Activated T-helper 2 cell treated with anti-CD3 and anti-CD28 coated beads, Interferon-gamma antibody, Interleukin-2, Interleukin-4, amounts not matched to agents 10 μg/mL and 5 μg/mL and 100 μg/mL, durations not matched to agents 14 hours and 24 hours and 36 hours (primary cell): ENCODE measurements around the gene LMNTD1. TPM values are rescaled to one million over a fixed set of nuclear protein-coding genes. Genes with fewer than 3 reads are reported as not detected.

Experiments
- DNase-seq: peaks from one replicate; pipeline ENCODE4 v3.0.0; 2021; ENCODE audit warnings: low spot score
- H3K27ac Mint-ChIP-seq: one replicate; pipeline ENCODE4 v1.8.0; 2021; ENCODE audit warnings: mixed read lengths
- H3K27me3 Mint-ChIP-seq: one replicate; pipeline ENCODE4 v1.8.0; 2021; ENCODE audit warnings: low read depth, mixed read lengths
- H3K36me3 Mint-ChIP-seq: one replicate; pipeline ENCODE4 v1.8.0; 2021; ENCODE audit warnings: low read depth, mixed read lengths
- H3K4me1 Mint-ChIP-seq: one replicate; pipeline ENCODE4 v1.8.0; 2021; ENCODE audit warnings: low read depth, mixed read lengths
- H3K4me3 Mint-ChIP-seq: one replicate; pipeline ENCODE4 v1.8.0; 2021; ENCODE audit warnings: low read depth, mild to moderate bottlenecking, moderate library complexity, mixed read lengths
- H3K9me3 Mint-ChIP-seq: one replicate; pipeline ENCODE4 v1.8.0; 2021; ENCODE audit warnings: mixed read lengths
- intact Hi-C: fragments of 100-400 bp; cut with micrococcal nuclease; formaldehyde crosslinking; loops from one replicate; pipeline ENCODE4 v1.15.1; 2023
- total RNA-seq: library from RNA; stranded (reverse); gene quantifications from 2 replicates; pipeline ENCODE4 v1.2.3, GENCODE V29; 2022

LMNTD1 gene
- total RNA-seq, 1 donor from 2014 or later = not detected

GRCh38 chr12:25533150-25533549 lies 19.9 kb downstream of the LMNTD1 start:
- H3K27me3 Mint-ChIP-seq = peaks cover 2% of the 10 kb centered on the region

GRCh38 chr12:25531502-25532052 lies 21.5 kb downstream of the LMNTD1 start:
- Mint-ChIP-seq H3K36me3 (no peaks in the 10 kb centered on the region), H3K9me3 (no peaks in the 10 kb centered on the region), H3K4me1 (peaks cover 2% of the 10 kb centered on the region), H3K4me3 (no peak overlapping the region), H3K27me3 (peaks cover 2% of the 10 kb centered on the region), H3K27ac (no peak overlapping the region)
- DNase-seq = no peak
- intact Hi-C loops = no loop called here

More at GRCh38 chr12:25533150-25533549, 19.9 kb downstream of the LMNTD1 start:
- Mint-ChIP-seq H3K36me3 (no peaks in the 10 kb centered on the region), H3K9me3 (no peaks in the 10 kb centered on the region), H3K4me3 (no peak overlapping the region), H3K4me1 (no peaks in the 10 kb centered on the region), H3K27ac (no peak overlapping the region)
- DNase-seq = no peak
- intact Hi-C loops = no loop called here

- no peak overlapping the region for H3K4me3 Mint-ChIP-seq
- peaks cover 2% of the 10 kb centered on the region for H3K27me3 Mint-ChIP-seq
- H3K27ac Mint-ChIP-seq = no peak overlapping the region
- DNase-seq = no peak
- H3K36me3 Mint-ChIP-seq = no peaks in the 10 kb centered on the region
- H3K9me3 Mint-ChIP-seq = no peaks in the 10 kb centered on the region
- intact Hi-C loops = no loop called here
- H3K4me1 Mint-ChIP-seq = peaks cover 2% of the 10 kb centered on the region
Observed at GRCh38 chr12:25529738-25530137, 23.3 kb downstream of the LMNTD1 start.

GRCh38 chr12:25526778-25527177 lies 26.3 kb downstream of the LMNTD1 start:
- Mint-ChIP-seq H3K27me3 (peaks cover 4% of the 10 kb centered on the region), H3K4me3 (no peak overlapping the region), H3K9me3 (no peaks in the 10 kb centered on the region), H3K27ac (no peak overlapping the region), H3K4me1 (peaks cover 2% of the 10 kb centered on the region), H3K36me3 (no peaks in the 10 kb centered on the region)
- no peak for DNase-seq
- intact Hi-C loops = no loop called here

- Mint-ChIP-seq H3K4me3 (no peak overlapping the region), H3K27me3 (peaks cover 4% of the 10 kb centered on the region), H3K27ac (no peak overlapping the region), H3K36me3 (no peaks in the 10 kb centered on the region), H3K9me3 (no peaks in the 10 kb centered on the region), H3K4me1 (peaks cover 2% of the 10 kb centered on the region)
- DNase-seq = no peak
- intact Hi-C loops = no loop called here
Observed at GRCh38 chr12:25524366-25524765, 28.7 kb downstream of the LMNTD1 start.

- Mint-ChIP-seq H3K36me3 (no peaks in the 10 kb centered on the region), H3K9me3 (no peaks in the 10 kb centered on the region), H3K27ac (no peak overlapping the region), H3K27me3 (peaks cover 4% of the 10 kb centered on the region), H3K4me3 (no peak overlapping the region), H3K4me1 (peaks cover 12% of the 10 kb centered on the region)
- intact Hi-C loops = no loop called here
- DNase-seq = no peak
Observed at GRCh38 chr12:25521625-25522256, 31.3 kb downstream of the LMNTD1 start.

- intact Hi-C loops = no loop called here
- H3K4me3 Mint-ChIP-seq = no peak overlapping the region
- H3K27me3 Mint-ChIP-seq = peaks cover 4% of the 10 kb centered on the region
- no peaks in the 10 kb centered on the region for H3K36me3 Mint-ChIP-seq
- no peak overlapping the region for H3K27ac Mint-ChIP-seq
- H3K9me3 Mint-ChIP-seq = no peaks in the 10 kb centered on the region
- H3K4me1 Mint-ChIP-seq = peaks cover 11% of the 10 kb centered on the region
- DNase-seq = no peak
Observed at GRCh38 chr12:25518512-25518911, 34.6 kb downstream of the LMNTD1 start.

- intact Hi-C loops = no loop called here
- no peak for DNase-seq
- no peaks in the 10 kb centered on the region for H3K4me1 Mint-ChIP-seq
- H3K27me3 Mint-ChIP-seq = peaks cover 14% of the 10 kb centered on the region
- no peaks in the 10 kb centered on the region for H3K36me3 Mint-ChIP-seq
- no peak overlapping the region for H3K4me3 Mint-ChIP-seq
- H3K27ac Mint-ChIP-seq = no peak overlapping the region
- no peaks in the 10 kb centered on the region for H3K9me3 Mint-ChIP-seq
Observed at GRCh38 chr12:25504744-25505143, 48.3 kb downstream of the LMNTD1 start.

GRCh38 chr12:25503666-25504065 lies 49.4 kb downstream of the LMNTD1 start:
- peaks cover 14% of the 10 kb centered on the region for H3K27me3 Mint-ChIP-seq
- no peaks in the 10 kb centered on the region for H3K4me1 Mint-ChIP-seq
- intact Hi-C loops = no loop called here
- H3K36me3 Mint-ChIP-seq = no peaks in the 10 kb centered on the region
- no peak overlapping the region for H3K27ac Mint-ChIP-seq
- no peak for DNase-seq
- H3K9me3 Mint-ChIP-seq = no peaks in the 10 kb centered on the region
- H3K4me3 Mint-ChIP-seq = no peak overlapping the region

GRCh38 chr12:25502596-25502995 lies 50.5 kb downstream of the LMNTD1 start:
- H3K9me3 Mint-ChIP-seq = peaks cover 3% of the 10 kb centered on the region
- no peaks in the 10 kb centered on the region for H3K4me1 Mint-ChIP-seq
- intact Hi-C loops = no loop called here
- DNase-seq = no peak
- no peak overlapping the region for H3K4me3 Mint-ChIP-seq
- H3K27me3 Mint-ChIP-seq = peaks cover 12% of the 10 kb centered on the region
- no peak overlapping the region for H3K27ac Mint-ChIP-seq
- no peaks in the 10 kb centered on the region for H3K36me3 Mint-ChIP-seq

- intact Hi-C loops = no loop called here
- Mint-ChIP-seq H3K27ac (no peak overlapping the region), H3K36me3 (no peaks in the 10 kb centered on the region), H3K4me3 (no peak overlapping the region), H3K9me3 (peaks cover 3% of the 10 kb centered on the region), H3K4me1 (no peaks in the 10 kb centered on the region), H3K27me3 (peaks cover 12% of the 10 kb centered on the region)
- DNase-seq = no peak
Observed at GRCh38 chr12:25502118-25502517, 51.0 kb downstream of the LMNTD1 start.

GRCh38 chr12:25501549-25501948 lies 51.5 kb downstream of the LMNTD1 start:
- Mint-ChIP-seq H3K36me3 (no peaks in the 10 kb centered on the region), H3K9me3 (peaks cover 3% of the 10 kb centered on the region), H3K4me3 (no peak overlapping the region), H3K27me3 (peaks cover 12% of the 10 kb centered on the region), H3K27ac (no peak overlapping the region), H3K4me1 (no peaks in the 10 kb centered on the region)
- DNase-seq = no peak
- intact Hi-C loops = no loop called here

GRCh38 chr12:25500651-25501050 lies 52.4 kb downstream of the LMNTD1 start:
- Mint-ChIP-seq H3K36me3 (no peaks in the 10 kb centered on the region), H3K4me3 (no peak overlapping the region), H3K27ac (no peak overlapping the region), H3K9me3 (peaks cover 3% of the 10 kb centered on the region), H3K27me3 (peaks cover 13% of the 10 kb centered on the region), H3K4me1 (no peaks in the 10 kb centered on the region)
- intact Hi-C loops = no loop called here
- no peak for DNase-seq
